Suppressor macrophage treated with lipopolysaccharide for 4 hours (primary cell): ENCODE measurements around the gene BCL7A.
A peak's percentile ranks its signal among the peaks of the same experiment; 100 is the strongest.

Experiments
- DNase-seq: peaks from one replicate; pipeline ENCODE4 v3.0.0-alpha.2; 2020

Gene BCL7A

DNA sequence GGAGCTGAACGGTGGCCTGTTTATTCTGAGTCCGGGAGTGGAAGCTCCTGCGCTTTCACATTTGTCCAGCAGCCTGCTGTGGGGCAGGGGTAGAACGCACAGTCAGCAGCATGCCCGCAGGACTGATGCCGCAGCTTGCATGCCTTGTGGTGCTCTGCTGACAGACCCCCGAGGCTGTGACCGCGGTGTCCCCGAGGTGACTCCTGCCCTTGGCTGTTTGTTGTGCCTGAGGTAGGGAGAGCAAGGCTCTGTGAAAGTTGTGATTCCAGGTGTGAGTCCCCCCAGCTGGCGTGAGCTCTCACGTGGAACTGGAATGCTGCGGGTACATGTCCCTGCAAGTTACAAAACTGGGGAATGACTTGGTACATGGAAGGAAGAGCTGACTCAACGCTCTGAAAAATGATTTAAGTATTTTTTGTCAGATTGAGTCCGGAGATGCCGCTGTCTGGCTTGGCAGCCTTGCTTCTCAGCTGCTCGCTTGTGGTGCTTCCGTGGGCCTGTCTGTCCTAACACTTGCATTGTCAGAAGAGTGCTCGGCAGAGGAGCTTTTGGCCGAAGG, 75.0 kb downstream of the BCL7A start:
- no peak for DNase-seq

DNA sequence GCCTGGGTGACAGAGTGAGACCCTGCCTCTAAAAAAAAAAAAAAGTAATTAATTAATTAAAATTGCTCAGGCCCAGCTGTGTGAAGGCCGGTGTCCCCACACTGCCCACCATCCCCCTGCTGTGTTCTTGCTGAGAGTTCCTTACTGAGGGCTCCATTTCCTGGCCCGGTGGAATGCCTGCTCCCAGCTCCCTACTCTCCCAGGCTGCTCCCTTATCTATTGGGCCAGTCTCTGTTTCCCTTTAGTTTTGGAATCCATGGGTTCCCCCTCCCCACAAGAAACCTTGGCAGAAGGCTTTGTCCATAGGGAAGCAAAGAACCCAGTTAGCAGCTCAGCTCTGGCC, 75.9 kb downstream of the BCL7A start:
- no peak for DNase-seq

DNA sequence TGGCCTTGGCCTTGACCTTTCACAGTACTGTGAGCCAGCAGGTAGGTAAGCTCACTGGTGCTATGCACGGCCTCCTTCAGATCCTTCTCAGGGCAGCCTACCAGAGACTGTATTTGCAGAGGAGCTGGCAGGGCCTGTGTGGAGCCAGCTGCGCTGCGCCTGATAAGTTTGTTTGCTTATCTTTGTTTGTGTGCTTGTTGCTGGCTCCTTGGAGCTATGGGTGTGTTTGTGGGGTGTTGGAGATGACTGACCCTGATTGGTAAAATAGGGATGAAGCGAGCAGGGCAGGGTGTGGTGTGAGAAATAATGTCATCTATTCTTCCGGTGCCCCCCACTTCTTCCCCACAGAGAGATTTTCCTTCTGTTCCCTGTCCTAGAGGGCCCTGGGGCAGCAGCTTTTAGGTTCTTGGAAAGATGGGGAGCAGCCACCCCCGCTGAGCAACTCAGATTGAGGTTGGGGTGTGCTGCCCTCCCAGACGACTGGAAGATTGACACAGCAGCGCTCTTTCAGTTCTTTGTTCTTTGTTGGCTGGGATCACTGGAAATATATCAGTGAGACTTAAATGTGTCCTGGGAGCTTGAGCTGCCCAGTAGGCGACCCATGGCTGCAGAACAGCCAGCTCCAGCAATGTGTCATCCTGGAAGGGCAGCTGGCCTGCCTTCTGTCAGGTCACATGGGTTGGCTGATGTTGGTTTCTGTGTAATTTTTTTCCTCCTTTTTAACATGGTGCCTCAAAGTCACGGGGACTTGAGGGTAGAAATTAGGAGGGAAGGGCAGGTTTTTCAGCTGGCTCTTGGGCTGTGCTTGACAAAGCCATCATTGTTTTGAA, 76.5 kb downstream of the BCL7A start:
- DNase-seq: peak; percentile 73

DNA sequence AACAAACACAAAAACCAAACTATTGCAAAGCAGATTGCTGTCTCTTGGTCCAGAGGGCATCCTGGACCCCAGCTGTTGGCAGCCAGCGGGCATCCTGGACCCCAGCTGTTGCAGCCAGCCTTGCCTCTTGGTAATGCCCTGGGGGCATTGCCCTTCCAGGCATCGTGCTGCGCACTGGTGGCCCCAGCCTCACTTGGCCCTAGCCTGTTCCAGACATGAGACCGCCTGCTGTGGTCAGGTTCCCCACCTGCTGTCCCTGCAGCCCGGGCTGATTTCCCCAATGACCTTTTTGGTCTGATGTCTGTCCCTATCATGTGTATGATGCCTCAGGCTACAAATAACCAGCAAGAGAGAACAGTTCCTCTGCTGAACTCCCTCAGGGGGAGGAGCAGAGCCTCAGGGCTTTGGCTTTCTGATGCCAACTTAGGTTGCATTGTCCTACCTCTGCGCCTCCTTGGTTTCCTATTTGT, 77.6 kb downstream of the BCL7A start:
- no peak for DNase-seq

DNA sequence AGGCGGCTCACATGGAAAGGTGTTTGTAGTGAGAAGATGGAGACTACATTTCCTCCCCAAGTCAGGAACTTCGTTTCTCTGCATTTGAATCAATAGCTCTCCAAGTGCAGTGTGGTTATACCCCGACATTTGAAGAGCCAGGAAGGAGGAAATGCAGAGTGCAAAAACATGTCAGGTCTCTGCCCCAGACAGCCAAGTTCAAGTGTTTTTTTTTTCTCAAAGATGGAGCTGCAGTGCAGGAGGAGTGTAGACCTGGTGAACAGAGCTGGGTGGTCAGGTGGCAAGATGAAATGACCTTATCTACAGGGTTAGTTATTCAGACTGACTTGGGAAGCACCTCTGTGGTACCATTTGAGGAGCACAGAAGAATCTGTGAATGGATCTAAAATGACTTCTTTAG, 78.2 kb downstream of the BCL7A start:
- DNase-seq: no peak

DNA sequence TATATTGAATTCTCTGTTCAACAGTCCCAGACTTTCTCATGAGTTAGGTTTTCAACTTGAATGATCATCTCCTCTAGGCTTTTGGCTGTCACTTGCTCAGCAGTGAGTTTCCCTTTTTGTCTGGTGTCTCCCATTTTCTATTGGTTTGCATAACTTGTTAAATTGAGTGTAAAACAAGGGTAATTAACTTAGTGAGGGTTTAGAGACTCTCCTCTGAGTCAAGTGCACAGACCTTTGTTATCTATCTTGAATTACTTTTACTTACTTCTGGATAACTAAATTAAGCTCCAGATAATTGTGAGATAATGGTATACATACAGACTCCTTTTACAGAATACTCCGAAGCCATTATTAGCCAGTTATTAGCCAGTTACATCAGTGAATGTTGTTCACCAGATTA, 78.9 kb downstream of the BCL7A start:
- no peak for DNase-seq

DNA sequence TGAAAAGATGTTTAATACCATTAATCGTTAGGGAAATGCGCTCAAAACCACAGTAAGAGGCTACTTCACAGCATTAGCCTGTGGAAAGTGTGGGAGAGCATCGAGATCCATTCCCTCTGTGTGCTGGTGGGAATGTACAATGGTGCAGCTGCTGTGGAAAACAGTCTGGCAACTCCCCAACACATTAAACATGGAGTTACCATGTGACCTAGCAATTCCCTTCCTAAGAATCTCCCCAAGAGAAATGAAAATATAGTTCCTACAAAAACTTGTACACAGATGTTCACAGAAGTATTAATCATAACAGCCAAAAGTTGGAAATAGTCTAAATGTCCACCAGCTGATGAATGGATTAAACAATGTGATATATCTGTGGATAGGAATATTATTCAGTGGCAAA, 80.6 kb downstream of the BCL7A start:
- no peak for DNase-seq

DNA sequence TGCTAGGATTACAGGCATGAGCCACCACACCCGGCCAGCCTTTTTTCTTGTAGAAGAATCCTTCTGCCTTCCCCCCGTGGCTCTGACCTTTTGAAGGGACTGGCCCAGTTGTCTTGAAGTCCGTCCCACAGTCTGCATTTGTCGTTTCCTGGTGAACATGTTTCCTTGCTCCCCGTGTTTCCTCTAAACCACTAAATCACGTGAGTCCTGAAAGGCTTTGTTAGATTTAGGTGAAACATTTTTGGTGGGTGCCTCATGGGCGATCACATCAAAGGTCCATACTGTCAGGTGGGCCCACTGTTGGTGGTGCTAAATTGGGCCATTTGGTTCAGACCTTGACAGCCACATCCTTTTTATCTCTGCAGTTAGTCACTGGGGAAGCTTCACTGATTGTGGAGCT, 83.2 kb downstream of the BCL7A start:
- peak; percentile 68 for DNase-seq

DNA sequence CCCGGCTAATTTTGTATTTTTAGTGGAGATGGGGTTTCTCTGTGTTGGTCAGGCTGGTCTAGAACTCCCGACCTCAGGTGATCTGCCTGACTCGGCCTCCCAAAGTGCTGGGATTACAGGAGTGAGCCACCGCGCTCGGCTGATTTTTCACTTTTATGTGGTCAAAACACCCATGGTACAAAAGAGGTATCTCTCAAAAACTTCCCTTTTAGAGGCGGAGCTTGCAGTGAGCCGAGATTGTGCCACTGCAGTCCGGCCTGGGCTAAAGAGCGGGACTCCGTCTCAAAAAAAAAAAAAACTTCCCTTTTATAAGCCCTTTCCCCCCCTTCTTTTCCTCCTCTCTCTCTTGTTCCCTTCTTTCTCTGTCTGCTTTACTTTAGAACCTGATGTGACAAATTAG, 83.8 kb downstream of the BCL7A start:
- DNase-seq: peak; percentile 29

DNA sequence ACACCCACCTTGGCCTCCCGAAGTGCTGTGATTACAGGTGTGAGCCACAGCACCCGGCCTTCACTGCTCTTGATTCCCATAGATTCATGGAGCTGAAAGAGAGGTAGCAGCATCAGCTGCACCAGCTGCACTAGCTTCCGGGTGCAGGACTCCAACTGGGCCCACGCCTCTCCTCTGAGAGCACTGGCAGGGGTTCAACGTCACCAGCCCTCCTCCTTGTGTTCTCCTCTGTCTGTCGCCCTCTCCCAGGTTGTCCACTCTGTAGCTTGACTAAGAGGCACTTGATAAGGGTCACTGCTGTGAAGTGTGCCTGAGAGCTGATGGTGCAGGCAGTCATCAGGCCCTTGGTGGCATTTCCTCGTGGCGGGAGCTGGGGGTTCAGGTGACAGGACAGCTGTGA, 85.2 kb downstream of the BCL7A start:
- DNase-seq: no peak

DNA sequence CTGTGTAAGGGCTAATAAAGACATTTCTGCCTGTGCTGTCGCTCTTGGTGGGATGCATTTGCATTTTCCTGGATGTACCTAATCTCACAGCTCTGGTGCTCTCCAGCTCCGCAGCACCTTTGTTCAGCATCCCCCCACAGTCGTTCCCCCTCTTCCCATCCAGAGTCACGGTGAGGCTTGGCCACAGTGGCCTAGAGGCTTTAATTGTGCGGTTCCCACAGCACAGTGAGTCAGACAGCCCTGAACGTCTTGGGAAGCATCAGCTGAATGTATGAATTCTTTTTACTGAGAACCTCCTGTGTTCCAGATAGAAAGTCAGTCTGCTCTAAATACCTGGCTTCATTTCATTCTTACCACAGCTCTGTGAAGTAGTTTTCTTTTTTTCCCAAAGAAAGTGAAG, 85.6 kb downstream of the BCL7A start:
- no peak for DNase-seq

DNA sequence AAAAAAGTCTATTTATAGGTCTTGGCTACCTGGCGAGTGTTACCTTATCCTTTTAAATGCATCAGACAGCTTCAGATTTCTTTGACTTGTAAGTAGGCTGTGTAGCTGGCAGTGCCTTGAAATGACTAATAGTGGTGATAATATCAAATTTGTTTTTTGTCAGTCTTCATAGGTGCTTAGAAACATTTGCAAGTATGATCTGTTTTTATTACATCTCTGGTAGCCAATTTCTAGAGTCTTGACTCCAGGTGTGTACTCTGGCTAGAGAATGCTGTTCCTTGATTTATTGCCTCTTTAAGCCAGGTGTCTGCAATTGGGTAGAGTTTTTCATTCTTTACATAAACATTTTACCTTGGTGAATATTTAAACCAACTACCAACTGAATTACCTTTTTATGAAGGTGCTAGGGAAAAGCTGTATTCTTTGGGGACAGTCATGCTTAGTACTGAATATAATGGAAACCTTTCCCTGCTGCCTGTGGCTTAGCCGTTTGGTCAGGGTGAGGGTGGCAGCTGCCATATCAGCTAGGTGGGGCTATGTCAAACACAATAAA, 89.5 kb downstream of the BCL7A start:
- DNase-seq: no peak
